ENCODE data around the gene TMUB1. TPM values are rescaled to one million over a fixed set of nuclear protein-coding genes. Genes with fewer than 3 reads are reported as not detected.

Gene TMUB1
- total and polyA plus RNA-seq, 4 donors, result 8.5 to 57.2 (median 38.0) TPM

DNA sequence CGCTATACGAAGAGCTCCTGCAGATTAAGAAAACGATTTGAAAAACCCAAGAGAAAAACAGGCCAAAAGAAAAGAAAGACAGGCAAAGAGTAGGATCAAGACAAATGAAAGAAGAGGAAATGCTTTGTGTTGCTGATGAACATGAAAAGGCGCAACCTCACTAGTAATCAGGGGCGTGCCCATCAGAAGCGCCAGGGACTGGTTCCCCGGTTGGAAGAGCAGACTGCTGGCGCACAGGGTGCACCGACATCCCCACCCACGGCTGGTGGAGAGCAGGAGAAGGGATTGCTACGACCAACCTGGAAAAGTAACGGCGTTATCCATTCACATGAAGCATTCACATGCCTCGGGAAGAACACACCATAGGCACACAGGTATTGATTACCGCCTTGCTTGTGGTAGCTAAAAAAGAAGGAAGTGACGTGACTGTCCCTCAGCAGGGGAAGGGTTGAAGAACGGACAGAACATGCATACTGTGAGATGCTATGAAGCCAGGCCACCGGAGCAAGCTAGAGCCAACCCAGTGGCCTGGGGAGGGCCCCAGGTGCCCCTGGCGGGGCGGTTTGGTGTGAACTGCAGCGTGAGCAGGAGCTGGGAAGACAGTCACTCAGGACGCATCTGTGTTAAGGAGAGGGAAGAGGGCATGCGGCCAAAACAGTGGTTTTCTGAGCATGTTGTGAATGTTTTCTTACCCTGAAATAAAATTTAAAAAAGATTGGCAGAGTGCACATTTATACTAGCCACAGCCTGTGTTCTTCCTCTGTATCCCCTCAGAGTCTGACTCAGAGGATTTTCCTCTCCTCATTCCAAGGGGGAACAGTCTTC is 21.3 kb upstream of the TMUB1 start:
- no peak for DNase-seq (ENCODE audit: low read depth in 4 of 6, low spot score in 6 of 6)
- Histone ChIP-seq H3K4me1 (ENCODE audit: control insufficient read depth, insufficient read depth, low read length) (peaks cover 13% of the 10 kb centered on the region), H3K9me3 (ENCODE audit: control insufficient read depth, insufficient read depth, low read length) (no peaks in the 10 kb centered on the region), H3K27ac (ENCODE audit: low read depth, low read length) (no peak overlapping the region), H3K27me3 (ENCODE audit: control insufficient read depth, insufficient read depth, low read length) (no peaks in the 10 kb centered on the region), H3K36me3 (ENCODE audit: control insufficient read depth, insufficient read depth, low read length) (peaks cover 43% of the 10 kb centered on the region), H3K4me3 (ENCODE audit: low read depth, low read length) (no peak overlapping the region)
- WGBS (ENCODE audit: insufficient coverage), result 64% methylated on average over 18 of the region's 23 CpGs

DNA sequence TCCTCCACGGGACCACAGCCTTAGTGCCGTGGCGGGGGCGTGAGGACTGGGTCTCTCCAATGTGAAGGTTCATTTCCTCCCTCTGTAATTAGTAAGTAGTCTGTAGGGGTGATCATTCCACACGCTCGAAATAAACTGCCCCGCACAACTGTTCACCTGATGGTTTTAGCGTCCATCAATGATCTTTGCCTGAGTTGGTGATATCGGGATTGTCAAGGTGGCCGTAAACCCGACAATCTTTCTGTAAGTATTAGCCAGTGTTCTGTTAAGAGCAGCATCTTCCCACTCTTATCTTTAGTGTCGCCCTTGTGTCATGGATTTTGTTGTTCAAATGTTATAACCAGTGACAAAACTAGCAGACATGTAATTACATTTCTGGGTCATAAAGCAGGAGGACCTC is 20.7 kb upstream of the TMUB1 start:
- Histone ChIP-seq H3K4me1 (ENCODE audit: control insufficient read depth, insufficient read depth, low read length) (peaks cover 13% of the 10 kb centered on the region), H3K4me3 (ENCODE audit: low read depth, low read length) (no peak overlapping the region), H3K9me3 (ENCODE audit: control insufficient read depth, insufficient read depth, low read length) (no peaks in the 10 kb centered on the region), H3K36me3 (ENCODE audit: control insufficient read depth, insufficient read depth, low read length) (peaks cover 42% of the 10 kb centered on the region), H3K27me3 (ENCODE audit: control insufficient read depth, insufficient read depth, low read length) (no peaks in the 10 kb centered on the region), H3K27ac (ENCODE audit: low read depth, low read length) (no peak overlapping the region)
- peak in 1 of 6 donors; percentile 68 for DNase-seq (ENCODE audit: low read depth in 4 of 6, low spot score in 6 of 6)
- no CpG with 5 or more reads among the region's 12 CpGs for WGBS (ENCODE audit: insufficient coverage)

DNA sequence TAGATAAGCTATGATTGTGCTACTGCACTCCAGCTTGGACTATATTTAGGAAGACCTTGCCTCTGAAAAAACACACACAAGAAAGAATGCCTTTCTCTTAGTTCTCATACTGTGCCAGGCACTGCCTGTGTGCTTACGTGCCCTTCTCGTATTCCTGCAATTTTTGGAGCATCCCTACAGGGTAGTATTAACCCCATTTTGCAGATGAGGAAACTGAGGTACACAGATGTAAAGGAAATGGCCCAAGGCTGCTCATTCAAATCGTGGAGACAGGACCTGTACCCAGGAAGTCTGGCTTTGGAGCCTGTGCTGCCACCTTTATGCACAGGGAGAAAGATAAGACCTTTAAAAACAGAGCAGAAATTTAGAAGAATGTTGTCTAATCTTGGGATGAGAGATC is 19.7 kb upstream of the TMUB1 start:
- DNase-seq (ENCODE audit: low read depth in 4 of 6, low spot score in 6 of 6), result no peak
- Histone ChIP-seq H3K27me3 (ENCODE audit: control insufficient read depth, insufficient read depth, low read length) (no peaks in the 10 kb centered on the region), H3K36me3 (ENCODE audit: control insufficient read depth, insufficient read depth, low read length) (peaks cover 36% of the 10 kb centered on the region), H3K9me3 (ENCODE audit: control insufficient read depth, insufficient read depth, low read length) (no peaks in the 10 kb centered on the region), H3K4me3 (ENCODE audit: low read depth, low read length) (no peak overlapping the region), H3K27ac (ENCODE audit: low read depth, low read length) (no peak overlapping the region), H3K4me1 (ENCODE audit: control insufficient read depth, insufficient read depth, low read length) (peaks cover 13% of the 10 kb centered on the region)
- WGBS (ENCODE audit: insufficient coverage), result 76% methylated on average over 2 of the region's 3 CpGs

DNA sequence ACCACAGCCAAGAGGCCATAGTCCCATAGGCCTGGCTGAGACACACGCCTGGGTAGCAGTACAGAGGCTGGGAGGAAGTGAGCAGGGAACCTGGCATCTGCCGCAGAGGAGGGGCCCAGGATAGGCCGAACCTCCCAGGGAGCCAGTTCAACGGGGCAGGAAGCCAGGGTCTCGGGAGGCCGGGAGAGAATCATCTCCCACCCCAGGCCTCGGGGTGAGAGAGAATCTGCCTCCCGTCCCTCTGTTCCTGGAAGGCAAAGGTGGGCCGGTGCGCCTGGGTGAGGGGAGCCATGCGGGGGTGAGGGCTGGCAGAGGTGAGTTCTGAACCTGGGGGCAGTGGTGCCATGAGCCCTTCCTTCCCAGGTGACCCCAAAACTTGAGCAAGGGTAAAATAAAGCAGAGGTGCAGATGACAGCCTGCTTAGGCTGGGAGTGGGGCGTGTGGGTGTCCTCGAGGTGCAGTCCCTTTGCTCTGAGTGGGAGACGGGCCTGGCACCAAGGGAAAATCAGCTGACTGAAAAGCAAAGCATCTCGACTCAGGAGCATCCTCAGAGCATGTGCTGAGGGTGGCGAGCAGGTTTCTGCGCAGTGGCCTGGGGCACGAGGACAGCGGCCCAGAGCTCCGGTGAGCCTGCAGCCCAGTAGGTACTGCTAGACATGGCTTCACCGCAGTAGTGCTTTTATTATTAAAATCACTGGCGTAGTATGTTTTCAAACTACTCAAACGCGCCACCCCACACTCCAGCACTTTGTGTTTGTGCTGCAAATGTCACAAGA is 18.5 kb upstream of the TMUB1 start:
- H3K4me1 ChIP-seq (ENCODE audit: control insufficient read depth, insufficient read depth, low read length), result peaks cover 13% of the 10 kb centered on the region
- no peak overlapping the region for H3K4me3 ChIP-seq (ENCODE audit: low read depth, low read length)
- no peak overlapping the region for H3K27ac ChIP-seq (ENCODE audit: low read depth, low read length)
- H3K9me3 ChIP-seq (ENCODE audit: control insufficient read depth, insufficient read depth, low read length), result no peaks in the 10 kb centered on the region
- 85% methylated on average over 19 of the region's 24 CpGs for WGBS (ENCODE audit: insufficient coverage)
- DNase-seq (ENCODE audit: low read depth in 4 of 6, low spot score in 6 of 6), result no peak
- no peaks in the 10 kb centered on the region for H3K27me3 ChIP-seq (ENCODE audit: control insufficient read depth, insufficient read depth, low read length)
- peaks cover 36% of the 10 kb centered on the region for H3K36me3 ChIP-seq (ENCODE audit: control insufficient read depth, insufficient read depth, low read length)

DNA sequence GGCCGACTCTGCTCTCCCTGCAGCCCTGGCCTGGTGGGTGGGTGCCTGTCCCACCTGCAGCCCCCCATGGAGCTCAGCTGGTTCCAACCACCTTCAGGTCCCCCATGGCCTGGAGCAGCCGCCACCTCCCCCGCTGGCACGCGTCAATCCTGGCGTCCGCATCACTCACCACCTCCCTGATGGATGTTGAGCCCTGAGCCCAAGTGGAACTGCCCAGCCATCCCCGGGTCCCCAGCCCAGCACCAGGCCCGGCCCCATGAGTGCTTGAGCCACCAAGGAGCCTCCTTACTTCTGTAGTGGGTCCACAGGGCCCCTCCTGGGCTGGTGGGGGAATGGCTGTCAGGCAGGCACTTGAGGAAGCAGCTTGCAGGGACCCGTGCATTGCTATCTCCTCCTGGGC is 17.6 kb upstream of the TMUB1 start:
- Histone ChIP-seq H3K4me3 (ENCODE audit: low read depth, low read length) (no peak overlapping the region), H3K27me3 (ENCODE audit: control insufficient read depth, insufficient read depth, low read length) (no peaks in the 10 kb centered on the region), H3K9me3 (ENCODE audit: control insufficient read depth, insufficient read depth, low read length) (no peaks in the 10 kb centered on the region), H3K4me1 (ENCODE audit: control insufficient read depth, insufficient read depth, low read length) (peaks cover 13% of the 10 kb centered on the region), H3K36me3 (ENCODE audit: control insufficient read depth, insufficient read depth, low read length) (peaks cover 40% of the 10 kb centered on the region), H3K27ac (ENCODE audit: low read depth, low read length) (no peak overlapping the region)
- no peak for DNase-seq (ENCODE audit: low read depth in 4 of 6, low spot score in 6 of 6)
- WGBS (ENCODE audit: insufficient coverage), result 97% methylated on average over 10 of the region's 10 CpGs

DNA sequence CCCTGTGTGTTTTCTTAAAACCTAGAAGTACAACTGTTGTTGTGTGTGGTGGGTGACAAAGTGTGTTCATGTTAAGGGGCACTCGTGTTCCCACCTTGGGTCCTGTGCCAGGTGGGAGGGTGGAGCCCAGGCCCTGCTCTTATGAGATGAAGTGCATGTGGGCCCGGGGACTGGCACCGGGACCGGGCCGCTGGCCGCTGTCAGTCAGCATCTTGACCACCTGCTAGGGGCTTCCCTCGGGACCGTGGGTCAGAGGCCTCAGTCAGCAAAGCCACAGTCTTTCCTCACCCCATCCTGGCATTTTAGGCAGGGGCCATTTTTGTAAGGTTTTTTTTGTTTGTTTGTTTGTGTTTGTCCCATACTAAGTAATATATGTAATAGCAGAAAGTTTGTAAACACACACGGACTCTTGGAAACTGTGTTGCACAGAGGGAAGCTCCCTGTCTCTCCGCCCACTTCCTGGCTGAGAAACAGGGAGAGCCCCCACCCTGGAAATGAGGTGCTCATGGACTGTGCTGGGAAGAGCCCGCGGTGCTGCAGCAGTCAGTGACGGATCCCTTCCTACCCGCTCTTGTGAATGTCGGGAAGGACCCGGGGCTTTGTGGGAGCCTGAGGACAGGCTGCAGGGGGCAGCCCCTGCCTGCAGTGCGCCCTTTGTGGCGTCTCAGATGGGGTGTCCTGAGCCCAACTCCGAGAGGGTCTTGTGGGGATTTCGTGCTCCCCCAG is 16.4 kb upstream of the TMUB1 start:
- peaks cover 17% of the 10 kb centered on the region for H3K4me1 ChIP-seq (ENCODE audit: control insufficient read depth, insufficient read depth, low read length)
- H3K27ac ChIP-seq (ENCODE audit: low read depth, low read length), result no peak overlapping the region
- peaks cover 38% of the 10 kb centered on the region for H3K36me3 ChIP-seq (ENCODE audit: control insufficient read depth, insufficient read depth, low read length)
- H3K9me3 ChIP-seq (ENCODE audit: control insufficient read depth, insufficient read depth, low read length), result no peaks in the 10 kb centered on the region
- no peak overlapping the region for H3K4me3 ChIP-seq (ENCODE audit: low read depth, low read length)
- 69% methylated on average over 15 of the region's 20 CpGs for WGBS (ENCODE audit: insufficient coverage)
- no peak for DNase-seq (ENCODE audit: low read depth in 4 of 6, low spot score in 6 of 6)
- H3K27me3 ChIP-seq (ENCODE audit: control insufficient read depth, insufficient read depth, low read length), result no peaks in the 10 kb centered on the region

DNA sequence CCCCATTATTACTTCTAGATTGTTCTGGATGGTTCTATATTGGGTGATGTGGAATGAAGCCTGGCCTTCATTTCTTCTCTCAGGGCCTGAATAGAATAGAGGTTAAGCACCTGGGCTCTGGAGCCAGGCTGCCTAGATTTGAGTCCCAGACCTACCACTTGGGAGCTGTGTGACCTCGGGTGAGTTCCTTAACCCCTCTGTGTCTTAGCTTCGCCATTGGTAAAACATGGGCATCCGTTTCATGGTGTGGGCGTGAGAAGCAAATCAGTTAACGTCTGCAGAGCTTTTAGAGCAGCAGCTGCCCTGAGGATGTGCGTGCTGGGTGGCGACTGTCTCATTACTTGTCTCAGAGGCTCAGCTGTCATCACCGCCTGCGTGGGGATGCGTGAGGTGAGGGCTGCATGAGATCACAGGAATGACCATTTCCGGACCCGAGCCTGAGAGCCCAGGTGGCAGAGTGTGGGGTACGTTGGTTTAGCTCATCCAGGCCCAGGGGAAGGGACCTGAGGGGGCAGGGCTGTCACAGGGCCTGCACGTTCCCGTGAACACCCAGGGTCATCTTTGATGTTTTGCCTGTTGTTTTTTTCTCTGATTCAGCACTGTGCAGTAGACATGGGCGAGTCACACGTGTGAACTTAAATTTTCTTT is 12.7 kb upstream of the TMUB1 start:
- H3K27ac ChIP-seq (ENCODE audit: low read depth, low read length), result no peak overlapping the region
- peaks cover 37% of the 10 kb centered on the region for H3K36me3 ChIP-seq (ENCODE audit: control insufficient read depth, insufficient read depth, low read length)
- H3K9me3 ChIP-seq (ENCODE audit: control insufficient read depth, insufficient read depth, low read length), result no peaks in the 10 kb centered on the region
- WGBS (ENCODE audit: insufficient coverage), result 79% methylated on average over 15 of the region's 17 CpGs
- H3K27me3 ChIP-seq (ENCODE audit: control insufficient read depth, insufficient read depth, low read length), result no peaks in the 10 kb centered on the region
- H3K4me3 ChIP-seq (ENCODE audit: low read depth, low read length), result no peak overlapping the region
- H3K4me1 ChIP-seq (ENCODE audit: control insufficient read depth, insufficient read depth, low read length), result peaks cover 20% of the 10 kb centered on the region
- DNase-seq (ENCODE audit: low read depth in 4 of 6, low spot score in 6 of 6), result no peak

DNA sequence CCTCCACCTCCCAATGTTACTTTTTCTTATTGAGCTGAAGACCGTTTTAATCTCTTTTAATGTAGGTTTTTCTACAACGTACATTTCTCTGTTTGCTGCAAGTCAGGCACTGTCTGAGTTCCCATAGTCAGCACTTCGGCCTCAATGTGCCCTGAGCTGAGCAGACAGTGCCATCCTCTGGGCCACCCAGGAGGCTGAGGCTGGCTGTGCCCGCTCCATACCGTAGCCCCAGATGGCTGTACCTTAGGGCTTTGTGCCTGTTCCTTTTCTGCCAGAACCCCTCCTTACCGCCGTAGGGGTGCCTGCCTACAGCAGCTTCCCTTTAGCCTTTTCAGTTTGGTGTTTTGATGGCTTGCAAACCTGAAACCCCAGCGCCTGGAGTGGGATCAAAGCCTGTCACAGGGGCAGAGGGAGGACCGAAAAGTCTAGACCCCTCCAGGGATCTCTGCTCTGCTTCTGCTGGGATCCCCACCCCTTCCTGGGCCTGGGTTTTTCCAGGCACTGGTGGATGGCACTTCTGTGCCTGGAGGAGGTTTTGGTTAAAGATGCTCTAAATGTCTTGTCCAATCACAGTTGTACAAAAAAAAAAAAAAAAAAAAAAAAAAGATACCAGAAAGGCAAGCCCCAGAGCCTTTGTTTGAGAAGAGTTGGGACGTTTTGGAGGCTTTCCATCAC is 12.0 kb upstream of the TMUB1 start:
- DNase-seq (ENCODE audit: low read depth in 4 of 6, low spot score in 6 of 6), result no peak
- 70% methylated on average over 8 of the region's 10 CpGs for WGBS (ENCODE audit: insufficient coverage)
- Histone ChIP-seq H3K9me3 (ENCODE audit: control insufficient read depth, insufficient read depth, low read length) (no peaks in the 10 kb centered on the region), H3K27ac (ENCODE audit: low read depth, low read length) (no peak overlapping the region), H3K4me3 (ENCODE audit: low read depth, low read length) (no peak overlapping the region), H3K36me3 (ENCODE audit: control insufficient read depth, insufficient read depth, low read length) (peaks cover 36% of the 10 kb centered on the region), H3K4me1 (ENCODE audit: control insufficient read depth, insufficient read depth, low read length) (peaks cover 23% of the 10 kb centered on the region), H3K27me3 (ENCODE audit: control insufficient read depth, insufficient read depth, low read length) (no peaks in the 10 kb centered on the region)

DNA sequence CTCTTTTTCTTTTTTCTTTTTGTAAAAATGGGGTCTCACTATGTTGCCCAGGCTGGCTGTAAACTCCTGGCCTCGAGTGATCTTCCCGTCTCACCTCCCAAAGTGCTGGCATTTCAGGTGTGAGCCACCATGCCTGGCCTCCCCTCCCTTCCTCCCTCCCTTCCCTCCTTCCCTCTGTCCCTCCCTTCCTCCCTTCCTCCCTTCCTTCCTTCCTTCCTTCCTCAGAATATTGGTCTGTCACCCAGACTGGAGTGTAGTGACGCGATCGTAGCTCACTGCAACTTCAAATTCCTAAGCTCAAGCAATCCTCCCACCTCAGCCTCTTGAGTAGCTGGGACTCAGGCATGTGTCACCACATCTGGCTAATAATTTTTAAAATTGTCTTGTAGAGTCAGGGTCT is 11.4 kb upstream of the TMUB1 start:
- H3K27me3 ChIP-seq (ENCODE audit: control insufficient read depth, insufficient read depth, low read length), result no peaks in the 10 kb centered on the region
- peaks cover 23% of the 10 kb centered on the region for H3K4me1 ChIP-seq (ENCODE audit: control insufficient read depth, insufficient read depth, low read length)
- no peak overlapping the region for H3K27ac ChIP-seq (ENCODE audit: low read depth, low read length)
- no peak for DNase-seq (ENCODE audit: low read depth in 4 of 6, low spot score in 6 of 6)
- H3K36me3 ChIP-seq (ENCODE audit: control insufficient read depth, insufficient read depth, low read length), result peaks cover 36% of the 10 kb centered on the region
- no peaks in the 10 kb centered on the region for H3K9me3 ChIP-seq (ENCODE audit: control insufficient read depth, insufficient read depth, low read length)
- 90% methylated on average over 2 of the region's 5 CpGs for WGBS (ENCODE audit: insufficient coverage)
- no peak overlapping the region for H3K4me3 ChIP-seq (ENCODE audit: low read depth, low read length)

Data from spinal cord (tissue), 10 donors.